Activated naive CD8-positive, alpha-beta T cell treated with anti-CD3 and anti-CD28 coated beads, Interleukin-2, amount 50 U/mL, for 24 hours (primary cell): ENCODE measurements around the gene RAI14.
"Not testable (repeated sequence)": the region's sequence is repeated elsewhere in the genome, so short reads cannot be mapped to it uniquely, and the experiment has no call there.

Experiments
- ATAC-seq: fragments of 150-1000 bp; cut with Tn5 transposase; one replicate; pipeline ENCODE4 v1.10.0; 2021
- DNase-seq: peaks from one replicate; pipeline ENCODE4 v3.0.0; 2021
- H3K27ac Mint-ChIP-seq: one replicate; pipeline ENCODE4 v1.8.0; 2021; ENCODE audit warnings: mild to moderate bottlenecking, mixed read lengths
- H3K27me3 Mint-ChIP-seq: one replicate; pipeline ENCODE4 v1.8.0; 2021; ENCODE audit warnings: mixed read lengths
- H3K36me3 Mint-ChIP-seq: one replicate; pipeline ENCODE4 v1.8.0; 2021; ENCODE audit warnings: low read depth, mixed read lengths
- H3K4me1 Mint-ChIP-seq: one replicate; pipeline ENCODE4 v1.8.0; 2021; ENCODE audit warnings: mixed read lengths
- H3K4me3 Mint-ChIP-seq: one replicate; pipeline ENCODE4 v1.8.0; 2021; ENCODE audit warnings: mild to moderate bottlenecking, moderate library complexity, mixed read lengths
- H3K9me3 Mint-ChIP-seq: one replicate; pipeline ENCODE4 v1.8.0; 2021; ENCODE audit warnings: mixed read lengths

Gene RAI14

DNA sequence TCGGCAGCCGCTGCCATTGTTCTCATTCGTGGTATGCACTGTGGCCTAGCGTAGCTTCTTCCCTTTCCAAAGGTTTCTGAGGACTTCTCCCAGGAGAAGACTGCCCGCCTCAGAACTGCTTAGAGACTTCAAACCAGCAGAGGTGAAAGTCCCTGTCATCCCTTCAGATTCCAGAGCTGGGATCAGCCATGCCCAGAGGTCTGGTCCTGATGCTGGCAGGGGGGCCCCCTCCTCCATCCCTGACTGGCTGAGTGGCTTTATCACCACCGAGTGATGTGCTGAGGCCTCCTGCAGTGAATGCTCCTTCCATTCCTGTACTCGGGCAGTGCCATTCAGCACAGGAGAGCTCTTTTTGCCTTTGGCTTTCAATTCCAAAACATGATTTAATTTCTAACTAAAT, 174.7 kb downstream of the RAI14 start:
- not testable (repeated sequence) for H3K9me3 Mint-ChIP-seq, H3K36me3 Mint-ChIP-seq, H3K4me3 Mint-ChIP-seq, H3K27me3 Mint-ChIP-seq, ATAC-seq, H3K4me1 Mint-ChIP-seq, DNase-seq, H3K27ac Mint-ChIP-seq

DNA sequence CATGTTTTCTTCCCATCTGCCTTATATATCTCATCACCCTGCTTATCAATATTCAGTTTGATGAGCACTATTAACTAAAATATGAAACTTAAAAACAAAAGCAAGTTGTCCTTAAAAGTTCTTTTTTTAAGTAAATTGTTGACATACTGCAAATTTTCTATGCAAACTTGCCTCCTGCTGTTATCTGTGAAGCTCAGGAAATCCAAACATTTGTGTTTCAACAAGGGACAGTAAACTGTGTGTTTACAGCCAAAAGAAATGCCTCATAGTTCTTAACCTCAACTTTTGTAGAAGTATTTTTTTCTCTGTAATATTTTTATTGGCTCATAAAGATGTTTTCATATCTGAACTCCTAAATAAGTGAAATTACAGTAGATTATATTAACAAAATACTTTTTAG, 175.2 kb downstream of the RAI14 start:
- H3K9me3 Mint-ChIP-seq = no peaks in the 10 kb centered on the region
- no peak for DNase-seq
- H3K27ac Mint-ChIP-seq = no peak overlapping the region
- H3K36me3 Mint-ChIP-seq = no peaks in the 10 kb centered on the region
- no peak overlapping the region for H3K4me3 Mint-ChIP-seq
- peaks cover 2% of the 10 kb centered on the region for H3K27me3 Mint-ChIP-seq
- no peaks in the 10 kb centered on the region for H3K4me1 Mint-ChIP-seq
- no peak for ATAC-seq

DNA sequence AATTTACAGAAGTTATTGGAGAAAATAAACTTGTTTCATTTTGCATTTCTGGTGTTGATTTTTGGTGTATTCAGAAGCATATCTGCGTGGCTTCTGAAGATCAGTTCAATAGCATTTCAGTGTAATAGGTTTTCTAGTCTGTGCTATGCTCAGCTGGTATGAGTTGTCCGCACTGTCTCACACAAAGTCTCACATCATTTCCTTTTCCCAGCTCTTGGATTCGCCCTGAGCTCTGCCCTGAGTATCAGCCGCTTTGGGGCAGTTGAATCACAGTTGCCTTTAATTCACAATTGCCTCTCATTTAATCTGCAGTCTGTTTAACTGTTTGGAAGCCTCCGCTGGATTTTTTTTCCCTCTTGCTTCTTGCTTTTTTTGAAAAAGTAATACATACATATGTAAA, 176.4 kb downstream of the RAI14 start:
- Mint-ChIP-seq H3K36me3 (no peaks in the 10 kb centered on the region), H3K9me3 (no peaks in the 10 kb centered on the region), H3K4me1 (no peaks in the 10 kb centered on the region), H3K27ac (no peak overlapping the region), H3K27me3 (no peaks in the 10 kb centered on the region), H3K4me3 (no peak overlapping the region)
- no peak for ATAC-seq
- DNase-seq = no peak

GRCh38 chr5:34833090-34833489, 177.0 kb downstream of the RAI14 start:
- Mint-ChIP-seq H3K27ac (no peak overlapping the region), H3K27me3 (no peaks in the 10 kb centered on the region), H3K36me3 (no peaks in the 10 kb centered on the region), H3K9me3 (no peaks in the 10 kb centered on the region), H3K4me1 (no peaks in the 10 kb centered on the region), H3K4me3 (no peak overlapping the region)
- ATAC-seq (no peak), DNase-seq (no peak)

DNA sequence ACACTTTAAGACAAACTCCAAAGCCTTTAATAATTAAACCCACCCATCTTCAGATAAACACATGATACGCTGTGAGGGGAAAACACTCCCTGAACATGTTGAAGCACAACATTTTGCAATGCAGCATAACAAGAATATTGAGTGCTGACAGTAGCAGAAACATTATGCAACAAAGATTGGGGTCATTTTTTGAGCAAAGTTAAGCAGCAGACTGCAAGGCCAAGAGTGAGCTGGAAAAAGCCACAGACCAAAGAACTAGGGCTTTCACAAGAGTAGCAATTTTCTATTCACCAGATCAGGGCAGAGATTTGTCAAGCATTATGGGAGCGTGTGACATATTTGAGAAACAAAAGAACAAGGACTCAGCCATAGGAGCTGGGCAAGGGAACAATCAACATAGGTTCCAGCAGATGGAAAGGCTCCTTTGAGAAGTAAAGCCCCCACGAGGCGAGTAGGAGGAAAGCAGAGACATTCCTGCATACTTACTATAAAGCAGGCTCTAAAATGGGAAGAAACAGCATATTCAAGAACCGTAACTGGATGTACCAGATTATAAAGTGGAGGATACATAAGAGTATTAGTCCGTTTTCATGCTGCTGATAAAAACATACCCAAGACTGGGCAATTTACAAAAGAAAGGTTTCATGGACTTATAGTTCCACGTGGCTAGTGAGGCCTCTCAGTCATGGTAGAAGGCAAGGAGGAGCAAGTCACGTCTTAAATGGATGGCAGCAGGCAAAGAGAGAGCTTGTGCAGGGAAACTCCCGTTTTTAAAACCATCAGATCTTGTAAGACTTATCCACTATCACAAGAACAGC, 178.1 kb downstream of the RAI14 start:
- no peak overlapping the region for H3K27ac Mint-ChIP-seq
- H3K4me3 Mint-ChIP-seq = no peak overlapping the region
- H3K36me3 Mint-ChIP-seq = no peaks in the 10 kb centered on the region
- ATAC-seq (no peak), DNase-seq (no peak)
- no peaks in the 10 kb centered on the region for H3K4me1 Mint-ChIP-seq
- H3K9me3 Mint-ChIP-seq = no peaks in the 10 kb centered on the region
- no peaks in the 10 kb centered on the region for H3K27me3 Mint-ChIP-seq

- DNase-seq (no peak), ATAC-seq (no peak)
- Mint-ChIP-seq H3K27me3 (no peaks in the 10 kb centered on the region), H3K27ac (no peak overlapping the region), H3K4me1 (peaks cover 5% of the 10 kb centered on the region), H3K36me3 (no peaks in the 10 kb centered on the region), H3K4me3 (no peak overlapping the region), H3K9me3 (no peaks in the 10 kb centered on the region)
Observed at GRCh38 chr5:34834794-34835089, 178.6 kb downstream of the RAI14 start.

DNA sequence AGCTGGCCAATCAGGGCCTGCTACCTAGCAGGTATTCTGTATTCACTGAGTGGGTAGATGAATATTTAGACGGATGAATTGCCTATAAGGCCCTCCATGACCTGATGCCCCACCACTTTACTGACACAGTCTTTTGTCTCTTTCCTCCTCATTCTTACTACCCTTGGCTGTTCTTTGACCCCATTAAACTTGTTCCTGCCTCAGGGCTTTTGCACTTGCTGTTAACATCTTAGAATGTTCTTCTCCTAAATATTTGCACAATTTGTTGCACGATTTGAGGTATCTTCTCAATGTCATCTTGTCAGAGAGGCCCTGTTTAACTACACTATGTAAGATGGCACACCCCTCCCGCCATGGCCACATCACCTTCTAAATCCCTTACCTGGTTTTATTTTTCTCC, 179.5 kb downstream of the RAI14 start:
- no peak overlapping the region for H3K4me3 Mint-ChIP-seq
- no peaks in the 10 kb centered on the region for H3K27me3 Mint-ChIP-seq
- ATAC-seq (no peak), DNase-seq (no peak)
- no peaks in the 10 kb centered on the region for H3K9me3 Mint-ChIP-seq
- H3K27ac Mint-ChIP-seq = no peak overlapping the region
- no peaks in the 10 kb centered on the region for H3K36me3 Mint-ChIP-seq
- H3K4me1 Mint-ChIP-seq = peaks cover 7% of the 10 kb centered on the region

GRCh38 chr5:34838785-34839714, 182.9 kb downstream of the RAI14 start, which contains the start of gene TTC23L:
Gene TTC23L, plus strand, starts transcription at chr5:34839164. Its CDS starts 1,508 bp downstream, at chr5:34840672.
- no peaks in the 10 kb centered on the region for H3K36me3 Mint-ChIP-seq
- peak within 1 kb of the TSS; percentile 88 for H3K4me3 Mint-ChIP-seq
- ATAC-seq (peak; percentile 96), DNase-seq (peak; percentile 87)
- H3K27me3 Mint-ChIP-seq = peaks cover 3% of the 10 kb centered on the region
- peak within 1 kb of the TSS; percentile 87 for H3K27ac Mint-ChIP-seq
- H3K4me1 Mint-ChIP-seq = peaks cover 7% of the 10 kb centered on the region
- H3K9me3 Mint-ChIP-seq = no peaks in the 10 kb centered on the region

- no peaks in the 10 kb centered on the region for H3K36me3 Mint-ChIP-seq
- no peak overlapping the region for H3K27ac Mint-ChIP-seq
- H3K9me3 Mint-ChIP-seq = no peaks in the 10 kb centered on the region
- no peak for DNase-seq
- no peak for ATAC-seq
- peaks cover 7% of the 10 kb centered on the region for H3K4me1 Mint-ChIP-seq
- H3K27me3 Mint-ChIP-seq = peaks cover 3% of the 10 kb centered on the region
- H3K4me3 Mint-ChIP-seq = no peak overlapping the region
Observed at GRCh38 chr5:34841816-34842215, 185.7 kb downstream of the RAI14 start.

DNA sequence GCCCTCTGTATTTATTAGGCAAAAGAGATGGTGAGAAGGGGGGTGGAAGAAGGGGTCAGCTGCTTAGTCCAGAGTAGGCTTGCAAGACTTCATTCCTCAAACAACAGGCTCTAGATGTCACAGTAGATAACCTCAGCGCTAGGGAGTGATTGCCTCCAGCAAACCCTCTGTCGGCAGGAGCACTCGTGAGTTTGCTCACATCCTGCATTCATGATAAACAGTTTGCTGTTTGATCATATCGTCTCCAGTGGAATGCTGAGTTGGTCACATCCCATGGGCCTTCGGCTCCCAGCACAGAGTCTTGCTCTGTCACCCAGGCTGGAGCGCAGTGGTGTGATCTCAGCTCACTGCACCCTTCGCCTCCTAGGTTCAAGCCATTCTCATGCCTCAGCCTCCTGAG, 186.4 kb downstream of the RAI14 start:
- no peak for ATAC-seq
- Mint-ChIP-seq H3K36me3 (no peaks in the 10 kb centered on the region), H3K4me3 (no peak overlapping the region), H3K27ac (no peak overlapping the region), H3K4me1 (peaks cover 7% of the 10 kb centered on the region), H3K27me3 (peaks cover 3% of the 10 kb centered on the region), H3K9me3 (no peaks in the 10 kb centered on the region)
- DNase-seq = no peak

- ATAC-seq (no peak), DNase-seq (no peak)
- H3K4me3 Mint-ChIP-seq = no peak overlapping the region
- H3K27me3 Mint-ChIP-seq = peaks cover 4% of the 10 kb centered on the region
- peaks cover 7% of the 10 kb centered on the region for H3K4me1 Mint-ChIP-seq
- no peak overlapping the region for H3K27ac Mint-ChIP-seq
- no peaks in the 10 kb centered on the region for H3K36me3 Mint-ChIP-seq
- no peaks in the 10 kb centered on the region for H3K9me3 Mint-ChIP-seq
Observed at GRCh38 chr5:34843497-34843896, 187.4 kb downstream of the RAI14 start.

GRCh38 chr5:34844106-34844505, 188.0 kb downstream of the RAI14 start:
- Mint-ChIP-seq H3K36me3 (no peaks in the 10 kb centered on the region), H3K4me3 (no peak overlapping the region), H3K9me3 (no peaks in the 10 kb centered on the region), H3K27ac (no peak overlapping the region), H3K27me3 (peaks cover 6% of the 10 kb centered on the region), H3K4me1 (peaks cover 7% of the 10 kb centered on the region)
- ATAC-seq = no peak
- no peak for DNase-seq

DNA sequence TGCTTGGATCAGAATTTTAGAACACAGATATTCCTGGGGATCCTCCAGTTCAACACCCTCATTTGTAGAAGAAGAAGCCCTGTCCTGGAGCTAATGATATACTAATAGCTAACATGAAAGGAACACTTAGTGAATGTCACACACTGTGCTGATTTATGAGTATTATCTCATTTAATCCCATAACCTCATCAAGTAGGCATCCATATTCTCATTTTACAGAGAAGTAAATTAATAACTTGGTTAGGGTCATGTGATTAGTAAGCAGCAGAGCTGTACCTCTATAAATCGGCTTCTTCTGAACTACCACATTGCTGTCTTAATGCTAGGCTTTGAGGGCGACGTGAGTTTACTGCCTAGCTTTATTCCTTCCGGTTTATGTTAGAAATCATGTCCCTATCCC, 188.9 kb downstream of the RAI14 start:
- ATAC-seq = no peak
- DNase-seq = no peak
- H3K9me3 Mint-ChIP-seq = no peaks in the 10 kb centered on the region
- H3K4me3 Mint-ChIP-seq = no peak overlapping the region
- H3K27me3 Mint-ChIP-seq = peaks cover 6% of the 10 kb centered on the region
- no peaks in the 10 kb centered on the region for H3K4me1 Mint-ChIP-seq
- no peaks in the 10 kb centered on the region for H3K36me3 Mint-ChIP-seq
- no peak overlapping the region for H3K27ac Mint-ChIP-seq

GRCh38 chr5:34847056-34847455, 190.9 kb downstream of the RAI14 start:
- Mint-ChIP-seq H3K36me3 (no peaks in the 10 kb centered on the region), H3K27me3 (peaks cover 6% of the 10 kb centered on the region), H3K4me3 (no peak overlapping the region), H3K27ac (no peak overlapping the region), H3K4me1 (no peaks in the 10 kb centered on the region), H3K9me3 (no peaks in the 10 kb centered on the region)
- no peak for ATAC-seq
- no peak for DNase-seq

GRCh38 chr5:34847552-34847951, 191.4 kb downstream of the RAI14 start:
- Mint-ChIP-seq H3K4me1 (no peaks in the 10 kb centered on the region), H3K9me3 (no peaks in the 10 kb centered on the region), H3K4me3 (no peak overlapping the region), H3K27me3 (peaks cover 6% of the 10 kb centered on the region), H3K27ac (no peak overlapping the region), H3K36me3 (no peaks in the 10 kb centered on the region)
- ATAC-seq (no peak), DNase-seq (no peak)
